ENCODE results near the gene PFN1.
"Not testable (repeated sequence)": the region's sequence is repeated elsewhere in the genome, so short reads cannot be mapped to it uniquely, and the experiment has no call there.

PFN1 gene

DNA sequence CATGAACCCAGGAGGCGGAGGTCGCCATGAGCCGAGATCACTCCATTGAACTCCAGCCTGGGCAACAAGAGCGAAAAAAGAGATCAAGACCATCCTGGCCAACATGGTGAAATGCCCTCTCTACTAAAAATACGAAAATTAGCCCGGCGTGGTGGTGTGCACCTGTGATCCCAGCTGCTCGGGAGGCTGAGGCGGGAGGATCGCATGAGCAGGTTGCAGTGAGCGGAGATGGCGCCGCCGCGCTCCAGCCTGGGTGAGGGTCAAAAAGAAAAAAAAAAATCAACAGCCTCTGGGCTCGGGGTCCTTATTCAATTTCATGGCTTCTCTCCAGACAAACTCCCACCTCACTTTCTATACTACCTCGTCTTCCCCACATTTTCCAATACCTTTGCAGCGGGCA lies 19.4 kb downstream of the PFN1 start:
- TF ChIP-seq, protein P1, sequence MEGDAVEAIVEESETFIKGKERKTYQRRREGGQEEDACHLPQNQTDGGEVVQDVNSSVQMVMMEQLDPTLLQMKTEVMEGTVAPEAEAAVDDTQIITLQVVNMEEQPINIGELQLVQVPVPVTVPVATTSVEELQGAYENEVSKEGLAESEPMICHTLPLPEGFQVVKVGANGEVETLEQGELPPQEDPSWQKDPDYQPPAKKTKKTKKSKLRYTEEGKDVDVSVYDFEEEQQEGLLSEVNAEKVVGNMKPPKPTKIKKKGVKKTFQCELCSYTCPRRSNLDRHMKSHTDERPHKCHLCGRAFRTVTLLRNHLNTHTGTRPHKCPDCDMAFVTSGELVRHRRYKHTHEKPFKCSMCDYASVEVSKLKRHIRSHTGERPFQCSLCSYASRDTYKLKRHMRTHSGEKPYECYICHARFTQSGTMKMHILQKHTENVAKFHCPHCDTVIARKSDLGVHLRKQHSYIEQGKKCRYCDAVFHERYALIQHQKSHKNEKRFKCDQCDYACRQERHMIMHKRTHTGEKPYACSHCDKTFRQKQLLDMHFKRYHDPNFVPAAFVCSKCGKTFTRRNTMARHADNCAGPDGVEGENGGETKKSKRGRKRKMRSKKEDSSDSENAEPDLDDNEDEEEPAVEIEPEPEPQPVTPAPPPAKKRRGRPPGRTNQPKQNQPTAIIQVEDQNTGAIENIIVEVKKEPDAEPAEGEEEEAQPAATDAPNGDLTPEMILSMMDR (IDR thresholded peaks at IDR 0.05; ENCODE audit: low read depth, low read length), result no peak
- H3K4me3 ChIP-seq (replicated peaks in 1 of 2; ENCODE audit: low read depth in 2 of 2, low read length in 2 of 2), result no peak overlapping the region
- no peak for DNase-seq (ENCODE audit: low read depth in 2 of 2)

DNA sequence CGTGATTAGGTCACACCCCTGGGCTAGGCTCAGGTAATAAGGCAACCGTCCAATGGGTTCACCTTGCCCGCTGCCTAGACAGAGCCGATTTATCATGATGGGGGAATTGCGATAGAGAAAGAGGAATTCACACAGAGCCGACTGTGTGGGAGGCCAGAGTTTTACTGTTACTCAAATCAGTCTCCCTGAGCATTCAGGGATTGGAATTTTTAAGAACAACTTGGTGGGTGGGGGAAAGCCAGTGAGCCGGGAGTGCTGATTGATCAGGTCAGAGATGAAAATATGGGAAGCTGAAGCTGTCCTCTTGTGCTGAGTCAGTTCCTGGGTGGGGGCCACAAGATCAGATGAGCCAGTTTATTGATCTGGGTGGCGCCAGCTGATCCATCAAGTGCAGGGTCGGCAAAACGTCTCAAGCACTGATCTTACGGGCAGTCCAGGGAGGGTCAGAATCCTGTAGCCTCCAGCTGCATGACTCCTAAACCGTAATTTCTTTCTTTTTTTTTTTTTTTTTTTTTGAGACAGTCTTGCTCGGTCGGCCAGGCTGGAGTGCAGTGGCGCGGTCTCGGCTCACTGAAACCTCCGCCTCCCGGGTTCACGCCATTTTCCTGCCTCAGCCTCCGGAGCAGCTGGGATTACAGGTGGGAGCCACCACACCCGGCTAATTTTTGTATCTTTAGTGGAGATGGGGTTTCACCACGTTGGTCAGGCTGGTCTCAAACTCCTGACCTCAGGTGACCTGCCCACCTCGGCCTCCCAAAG lies 21.6 kb downstream of the PFN1 start:
- H3K4me3 ChIP-seq (replicated peaks in 1 of 2; ENCODE audit: low read depth in 2 of 2, low read length in 2 of 2); DNase-seq (ENCODE audit: low read depth in 2 of 2): not testable (repeated sequence)

DNA sequence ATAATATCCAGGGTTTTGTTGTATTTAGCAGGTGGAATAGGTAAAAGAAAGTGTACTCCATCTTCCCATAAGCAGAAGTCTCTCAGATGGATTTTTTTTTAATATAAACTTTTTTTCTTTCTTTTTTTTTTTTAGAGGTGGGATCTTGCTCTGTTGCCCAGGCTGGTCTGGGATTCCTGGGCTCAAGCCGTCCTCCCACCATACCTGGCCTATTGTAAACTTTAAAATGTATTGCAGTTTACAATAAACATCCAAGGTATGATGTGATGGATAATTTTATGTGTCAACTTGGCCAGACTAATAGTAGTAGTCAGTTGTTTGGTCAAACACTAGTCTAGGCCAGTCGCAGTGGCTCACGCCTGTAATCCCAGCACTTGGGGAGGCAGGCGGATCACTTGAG lies 27.0 kb downstream of the PFN1 start:
- no peak overlapping the region for H3K4me3 ChIP-seq (replicated peaks in 1 of 2; ENCODE audit: low read depth in 2 of 2, low read length in 2 of 2)
- DNase-seq (ENCODE audit: low read depth in 2 of 2), result no peak
- TF ChIP-seq, protein P1 (IDR thresholded peaks at IDR 0.05; ENCODE audit: low read depth, low read length), result no peak

DNA sequence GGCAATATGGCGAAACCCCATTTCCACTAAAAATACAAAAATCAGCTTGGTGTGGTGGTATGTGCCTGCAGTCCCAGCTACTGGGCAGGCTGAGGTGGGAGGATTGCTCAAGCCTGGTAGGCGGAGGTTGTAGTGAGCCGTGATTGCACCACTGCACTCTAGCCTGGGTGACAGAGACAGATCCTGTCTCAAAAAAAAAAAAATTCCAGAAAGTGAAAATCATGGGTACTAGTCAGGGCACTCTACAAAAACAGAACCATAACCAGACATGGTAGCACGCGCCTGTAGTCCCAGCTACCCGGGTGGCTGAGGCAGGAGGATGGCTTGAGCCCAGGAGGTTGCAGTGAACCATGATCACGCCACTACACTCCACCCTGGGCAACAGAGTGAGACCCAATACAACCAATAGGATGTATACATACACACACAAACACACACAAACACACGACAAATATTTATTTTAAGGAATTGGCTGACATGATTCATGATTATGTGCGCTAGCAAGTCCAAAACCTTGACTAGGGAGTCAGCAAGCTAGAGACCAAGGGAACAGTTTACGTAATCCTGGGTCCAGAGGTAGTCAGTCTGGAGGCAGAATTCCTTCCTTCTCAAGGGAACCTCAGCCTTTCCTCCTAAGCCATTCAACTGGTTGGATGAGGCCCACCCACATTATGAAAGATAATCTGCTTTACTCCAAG lies 27.8 kb downstream of the PFN1 start:
- no peak overlapping the region for H3K4me3 ChIP-seq (replicated peaks in 1 of 2; ENCODE audit: low read depth in 2 of 2, low read length in 2 of 2)
- DNase-seq (ENCODE audit: low read depth in 2 of 2), result peak; percentile 46 to 65
- TF ChIP-seq, protein P1 (IDR thresholded peaks at IDR 0.05; ENCODE audit: low read depth, low read length), result no peak

DNA sequence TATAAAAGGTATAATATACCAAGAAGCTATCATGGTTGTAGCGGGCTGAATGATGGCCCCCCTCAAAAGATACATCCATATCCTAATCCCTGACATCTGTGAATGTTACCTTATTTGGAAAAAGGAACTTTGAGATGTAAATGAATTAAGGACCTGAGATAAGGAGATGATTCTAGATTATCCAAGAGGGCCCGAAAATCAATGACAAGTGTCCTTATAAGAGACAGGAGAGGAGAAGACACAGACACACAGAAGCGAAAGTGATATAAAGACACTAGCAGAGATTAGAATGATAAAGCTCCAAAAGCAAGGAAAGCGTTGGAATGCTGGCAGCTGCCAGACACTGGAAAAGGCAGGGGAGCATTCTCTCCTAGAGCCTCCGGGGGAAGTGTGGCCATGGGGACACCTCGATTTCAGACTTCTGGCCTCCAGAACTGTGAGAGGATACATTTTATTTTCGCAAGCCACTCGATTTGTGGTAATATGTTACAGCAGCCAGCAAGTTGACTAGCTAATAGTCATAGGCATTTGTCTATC lies 28.8 kb downstream of the PFN1 start:
- DNase-seq (ENCODE audit: low read depth in 2 of 2), result no peak
- H3K4me3 ChIP-seq (replicated peaks in 1 of 2; ENCODE audit: low read depth in 2 of 2, low read length in 2 of 2), result no peak overlapping the region
- TF ChIP-seq, protein P1 (IDR thresholded peaks at IDR 0.05; ENCODE audit: low read depth, low read length), result no peak

DNA sequence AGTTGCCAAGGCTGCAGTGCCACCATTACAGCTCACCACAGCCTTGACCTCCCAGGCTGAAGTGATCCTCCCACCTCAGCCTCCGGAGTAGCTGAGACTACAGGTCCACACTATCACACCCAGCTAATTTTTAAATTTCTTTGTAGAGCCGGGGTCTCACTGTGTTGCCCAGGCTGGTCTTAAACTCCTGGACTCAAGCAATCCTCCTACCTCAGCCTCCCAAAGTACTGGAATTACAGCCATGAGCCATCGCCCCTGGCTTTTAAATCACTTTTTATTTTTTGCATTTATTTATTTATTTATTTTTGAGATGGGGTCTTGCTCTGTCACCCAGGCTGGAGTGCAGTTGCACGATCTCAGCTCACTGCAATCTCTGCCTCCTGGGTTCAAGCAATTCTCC lies 33.8 kb downstream of the PFN1 start:
- not testable (repeated sequence) for DNase-seq (ENCODE audit: low read depth in 2 of 2); H3K4me3 ChIP-seq (replicated peaks in 1 of 2; ENCODE audit: low read depth in 2 of 2, low read length in 2 of 2)

DNA sequence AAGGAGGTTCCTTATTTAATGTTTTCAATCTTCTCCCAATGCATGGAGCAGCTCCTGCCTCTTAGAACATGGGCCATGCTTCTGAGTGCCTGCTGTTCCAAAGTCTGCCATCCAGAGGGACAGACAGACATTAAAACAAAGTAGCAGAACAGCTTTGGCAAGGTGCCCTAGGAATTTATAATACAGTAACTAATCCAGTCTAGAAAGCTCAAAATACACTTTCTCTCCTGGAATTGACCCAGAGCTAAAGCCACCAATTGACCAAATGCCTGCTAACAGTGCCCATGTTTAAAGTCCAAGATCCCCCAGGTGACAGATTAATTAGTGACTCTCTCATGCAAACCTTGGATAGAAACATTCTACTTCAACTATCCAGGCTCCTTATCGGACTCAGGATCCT lies 34.3 kb downstream of the PFN1 start:
- TF ChIP-seq, protein P1 (IDR thresholded peaks at IDR 0.05; ENCODE audit: low read depth, low read length), result no peak
- H3K4me3 ChIP-seq (replicated peaks in 1 of 2; ENCODE audit: low read depth in 2 of 2, low read length in 2 of 2), result no peak overlapping the region
- peak in 1 of 2 donors; percentile 34 for DNase-seq (ENCODE audit: low read depth in 2 of 2)
